Activated CD8-positive, alpha-beta T cell treated with anti-CD3 and anti-CD28 coated beads for 36 hours (primary cell): ENCODE measurements around the gene SPAG9. TPM values are rescaled to one million over a fixed set of nuclear protein-coding genes. Genes with fewer than 3 reads are reported as not detected.

Experiments
- ATAC-seq: fragments of 200-7000 bp; cut with Tn5 transposase; one replicate; pipeline ENCODE4 v1.10.0; 2021; ENCODE audit warnings: mild to moderate bottlenecking, moderate library complexity
- CTCF ChIA-PET: fragments of 350-600 bp; sonication (Branson Sonifier 250); formaldehyde crosslinking; loops from one replicate; lab custom pipeline; 2021; ENCODE audit warnings: antibody characterized with exemption; lab: Charles Lee
- POLR2A ChIA-PET: fragments of 350-600 bp; sonication (Branson Sonifier 250); formaldehyde crosslinking; loops from one replicate; lab custom pipeline; 2021; ENCODE audit warnings: antibody characterized with exemption; lab: Charles Lee
- DNase-seq: peaks from one replicate; pipeline ENCODE4 v3.0.0-alpha.2; 2020
- H3K27ac Mint-ChIP-seq: one replicate; pipeline ENCODE4 v1.8.0; 2021; ENCODE audit warnings: mild to moderate bottlenecking, mixed read lengths
- H3K27me3 Mint-ChIP-seq: one replicate; pipeline ENCODE4 v1.8.0; 2021; ENCODE audit warnings: mixed read lengths
- H3K36me3 Mint-ChIP-seq: one replicate; pipeline ENCODE4 v1.8.0; 2021; ENCODE audit warnings: low read depth, mixed read lengths
- H3K4me1 Mint-ChIP-seq: one replicate; pipeline ENCODE4 v1.8.0; 2021; ENCODE audit warnings: low read depth, mixed read lengths
- H3K4me3 Mint-ChIP-seq: one replicate; pipeline ENCODE4 v1.8.0; 2021; ENCODE audit warnings: mild to moderate bottlenecking, moderate library complexity, mixed read lengths
- H3K9me3 Mint-ChIP-seq: one replicate; pipeline ENCODE4 v1.8.0; 2021; ENCODE audit warnings: mixed read lengths
- intact Hi-C: fragments of 100-400 bp; cut with micrococcal nuclease; formaldehyde crosslinking; loops from one replicate; pipeline ENCODE4 v1.10.0; 2022
- total RNA-seq, 2 experiments: library from RNA; stranded (reverse); gene quantifications; one replicate each; pipeline ENCODE4 v1.2.3, GENCODE V29; 2021
- TF ChIP-seq, protein P1 (sequence below): fragments of 200-600 bp; IDR thresholded peaks from one replicate; pipeline ENCODE4 v1.8.0; 2022; ENCODE audit warnings: antibody characterized with exemption, mild to moderate bottlenecking

SPAG9 gene
- total RNA-seq, 2 experiments from 2014 or later: 54.3 to 59.8 TPM

DNA sequence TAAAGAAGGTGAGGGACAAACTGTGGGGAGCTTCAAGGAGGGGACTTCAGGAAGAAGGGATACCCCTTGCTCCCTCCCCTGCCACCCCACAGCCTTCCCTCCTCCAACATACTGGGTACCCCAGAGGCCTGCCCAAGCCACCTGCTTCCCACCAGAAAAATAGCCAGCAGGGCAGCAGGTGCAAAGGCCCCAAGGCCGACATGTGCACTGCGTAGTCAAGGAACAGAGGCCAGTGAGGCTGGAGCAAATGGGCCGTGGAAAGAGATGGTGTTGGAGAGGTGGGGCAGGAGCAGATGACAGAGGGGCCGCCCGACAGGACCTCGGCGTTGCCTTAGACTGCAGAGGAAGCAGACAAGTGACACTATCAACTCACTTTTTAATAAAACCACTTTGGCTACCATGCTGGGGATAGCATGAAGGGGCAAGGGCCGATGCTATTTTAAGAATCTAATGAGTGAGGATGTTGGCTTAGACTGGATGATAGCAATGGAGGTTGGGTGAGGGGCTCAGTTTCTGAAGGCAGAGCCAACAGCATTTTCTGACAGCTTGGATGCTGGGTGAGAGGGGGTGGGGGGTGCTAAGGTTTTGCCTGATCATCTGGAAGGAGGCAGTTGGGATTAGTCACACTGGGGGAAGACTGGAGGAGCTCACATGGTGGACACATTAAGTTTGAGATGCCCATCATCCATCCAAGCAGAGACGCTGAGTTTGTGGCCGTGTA, 181.7 kb downstream of the SPAG9 start:
- TF ChIP-seq, protein P1, sequence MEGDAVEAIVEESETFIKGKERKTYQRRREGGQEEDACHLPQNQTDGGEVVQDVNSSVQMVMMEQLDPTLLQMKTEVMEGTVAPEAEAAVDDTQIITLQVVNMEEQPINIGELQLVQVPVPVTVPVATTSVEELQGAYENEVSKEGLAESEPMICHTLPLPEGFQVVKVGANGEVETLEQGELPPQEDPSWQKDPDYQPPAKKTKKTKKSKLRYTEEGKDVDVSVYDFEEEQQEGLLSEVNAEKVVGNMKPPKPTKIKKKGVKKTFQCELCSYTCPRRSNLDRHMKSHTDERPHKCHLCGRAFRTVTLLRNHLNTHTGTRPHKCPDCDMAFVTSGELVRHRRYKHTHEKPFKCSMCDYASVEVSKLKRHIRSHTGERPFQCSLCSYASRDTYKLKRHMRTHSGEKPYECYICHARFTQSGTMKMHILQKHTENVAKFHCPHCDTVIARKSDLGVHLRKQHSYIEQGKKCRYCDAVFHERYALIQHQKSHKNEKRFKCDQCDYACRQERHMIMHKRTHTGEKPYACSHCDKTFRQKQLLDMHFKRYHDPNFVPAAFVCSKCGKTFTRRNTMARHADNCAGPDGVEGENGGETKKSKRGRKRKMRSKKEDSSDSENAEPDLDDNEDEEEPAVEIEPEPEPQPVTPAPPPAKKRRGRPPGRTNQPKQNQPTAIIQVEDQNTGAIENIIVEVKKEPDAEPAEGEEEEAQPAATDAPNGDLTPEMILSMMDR: no peak
- Mint-ChIP-seq H3K27me3 (no peaks in the 10 kb centered on the region), H3K36me3 (no peaks in the 10 kb centered on the region), H3K4me3 (no peak overlapping the region), H3K9me3 (no peaks in the 10 kb centered on the region), H3K27ac (no peak overlapping the region), H3K4me1 (peaks cover 20% of the 10 kb centered on the region)
- no peak for ATAC-seq
- no peak for DNase-seq
- POLR2A ChIA-PET: interaction anchor here (0.9 to 1.0 kb wide), 2 partner anchors 12 to 40 kb away, joined by 3 read pairs; no protein-coding TSS in a partner anchor
- intact Hi-C loops: no loop called here
- CTCF ChIA-PET: interaction anchor here (0.9 to 1.1 kb wide), 2 partner anchors 11 to 86 kb away, joined by 3 read pairs; no protein-coding TSS in a partner anchor

GRCh38 chr17:50935996-50936266, 184.7 kb downstream of the SPAG9 start:
- TF ChIP-seq, protein P1: no peak
- CTCF ChIA-PET: interaction anchor here (1.2 to 1.8 kb wide), 4 partner anchors 13 to 84 kb away, joined by 4 to 6 read pairs (median 4); no protein-coding TSS in a partner anchor
- H3K9me3 Mint-ChIP-seq: no peaks in the 10 kb centered on the region
- no peak overlapping the region for H3K27ac Mint-ChIP-seq
- no peak overlapping the region for H3K4me3 Mint-ChIP-seq
- ATAC-seq (no peak), DNase-seq (no peak)
- no peaks in the 10 kb centered on the region for H3K27me3 Mint-ChIP-seq
- intact Hi-C loops: no loop called here
- H3K4me1 Mint-ChIP-seq: peaks cover 7% of the 10 kb centered on the region
- no peaks in the 10 kb centered on the region for H3K36me3 Mint-ChIP-seq
- POLR2A ChIA-PET: interaction anchor here (0.7 to 3.8 kb wide), 3 partner anchors 9 to 71 kb away, joined by 3 to 22 read pairs (median 3); partner anchors contain the start of gene TOB1

GRCh38 chr17:50935221-50935995, 185.3 kb downstream of the SPAG9 start:
- Mint-ChIP-seq H3K4me3 (no peak overlapping the region), H3K9me3 (no peaks in the 10 kb centered on the region), H3K27ac (no peak overlapping the region), H3K4me1 (peaks cover 10% of the 10 kb centered on the region), H3K36me3 (no peaks in the 10 kb centered on the region), H3K27me3 (no peaks in the 10 kb centered on the region)
- no peak for ATAC-seq
- intact Hi-C loops: no loop called here
- CTCF ChIA-PET: interaction anchor here (1.2 to 1.8 kb wide), 4 partner anchors 14 to 83 kb away, joined by 4 to 6 read pairs (median 4); no protein-coding TSS in a partner anchor
- POLR2A ChIA-PET: interaction anchor here (0.7 to 3.8 kb wide), 5 partner anchors 10 to 78 kb away, joined by 3 to 22 read pairs (median 3); partner anchors contain the start of gene TOB1
- TF ChIP-seq, protein P1: no peak
- no peak for DNase-seq

GRCh38 chr17:50934672-50935220, 185.9 kb downstream of the SPAG9 start:
- CTCF ChIA-PET: interaction anchor here (1.7 kb wide), 1 partner anchor 15 kb away, joined by 6 read pairs; no protein-coding TSS in a partner anchor
- intact Hi-C loops: no loop called here

More at GRCh38 chr17:50934672-50935220, 185.9 kb downstream of the SPAG9 start:
- Mint-ChIP-seq H3K36me3 (no peaks in the 10 kb centered on the region), H3K9me3 (no peaks in the 10 kb centered on the region), H3K4me1 (peaks cover 10% of the 10 kb centered on the region), H3K4me3 (no peak overlapping the region), H3K27ac (no peak overlapping the region), H3K27me3 (no peaks in the 10 kb centered on the region)
- TF ChIP-seq, protein P1: no peak
- DNase-seq: no peak
- POLR2A ChIA-PET: interaction anchor here (0.8 to 3.8 kb wide), 4 partner anchors 12 to 77 kb away, joined by 3 to 22 read pairs (median 4); partner anchors contain the start of gene TOB1
- no peak for ATAC-seq
